Right kidney (tissue), 1 donor: ENCODE results near the gene OSBPL3.
"Not testable (repeated sequence)": the region's sequence is repeated elsewhere in the genome, so short reads cannot be mapped to it uniquely, and the experiment has no call there.

ENCODE experiments used
- DNase-seq: peaks from one replicate; pipeline ENCODE4 v3.0.0-alpha.2; 2016

Gene OSBPL3

GRCh38 chr7:24825931-24826661, 153.9 kb downstream of the OSBPL3 start:
- no peak for DNase-seq

DNA sequence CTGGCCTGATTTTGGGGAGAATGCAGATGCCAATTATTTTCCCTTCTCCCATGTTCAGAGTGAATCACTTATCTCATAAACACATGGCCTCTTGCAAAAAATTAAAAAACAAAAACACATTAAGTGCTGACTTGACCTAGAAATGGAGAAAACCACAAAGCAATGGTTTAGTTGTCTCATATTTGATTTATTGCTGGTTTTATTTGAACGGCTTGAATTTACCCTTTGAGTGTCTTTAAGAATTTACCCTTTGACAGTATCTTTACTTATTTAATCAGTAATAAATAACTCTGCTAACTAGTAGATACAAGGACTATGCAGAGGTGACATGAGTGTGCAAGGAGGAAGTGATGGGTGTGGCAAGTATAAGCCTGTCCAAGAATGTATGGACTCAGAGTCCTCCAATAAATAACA, 154.6 kb downstream of the OSBPL3 start:
- no peak for DNase-seq

- DNase-seq: no peak
Measured at GRCh38 chr7:24824896-24825295, 155.1 kb downstream of the OSBPL3 start.

DNA sequence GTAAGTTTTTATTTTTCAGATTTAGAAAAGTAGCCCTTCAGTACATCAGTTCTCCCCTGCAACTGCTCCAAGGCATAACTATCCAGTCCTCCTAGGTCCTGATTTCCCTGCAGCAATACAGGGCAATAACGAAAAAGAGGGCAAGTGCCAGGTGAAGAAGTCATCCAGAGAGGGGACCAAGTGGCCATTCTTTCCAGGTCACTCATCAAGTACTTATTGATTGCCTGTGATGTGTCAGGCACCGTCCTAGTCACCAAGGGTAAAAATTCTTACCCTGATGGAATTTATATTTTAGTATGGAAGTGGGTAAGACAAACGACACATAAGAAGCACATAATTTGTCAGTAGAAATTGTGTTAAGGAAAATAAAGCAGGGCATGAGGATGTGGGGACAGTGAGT, 155.6 kb downstream of the OSBPL3 start:
- no peak for DNase-seq

DNA sequence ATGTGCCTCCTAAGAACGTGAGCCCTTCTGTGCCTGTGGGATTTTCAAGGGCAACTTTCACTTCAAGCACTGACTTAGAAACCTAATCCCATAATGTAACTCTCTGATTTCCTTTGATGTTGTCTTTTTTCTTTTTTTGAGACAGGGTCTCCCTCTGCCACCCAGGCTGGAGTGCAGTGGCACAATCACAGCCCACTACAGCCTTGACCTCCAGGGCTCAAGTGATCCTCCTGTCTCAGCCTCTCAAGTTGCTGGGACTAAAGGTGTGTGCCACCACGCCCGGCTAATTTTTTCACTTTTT, 158.3 kb downstream of the OSBPL3 start:
- no peak for DNase-seq

DNA sequence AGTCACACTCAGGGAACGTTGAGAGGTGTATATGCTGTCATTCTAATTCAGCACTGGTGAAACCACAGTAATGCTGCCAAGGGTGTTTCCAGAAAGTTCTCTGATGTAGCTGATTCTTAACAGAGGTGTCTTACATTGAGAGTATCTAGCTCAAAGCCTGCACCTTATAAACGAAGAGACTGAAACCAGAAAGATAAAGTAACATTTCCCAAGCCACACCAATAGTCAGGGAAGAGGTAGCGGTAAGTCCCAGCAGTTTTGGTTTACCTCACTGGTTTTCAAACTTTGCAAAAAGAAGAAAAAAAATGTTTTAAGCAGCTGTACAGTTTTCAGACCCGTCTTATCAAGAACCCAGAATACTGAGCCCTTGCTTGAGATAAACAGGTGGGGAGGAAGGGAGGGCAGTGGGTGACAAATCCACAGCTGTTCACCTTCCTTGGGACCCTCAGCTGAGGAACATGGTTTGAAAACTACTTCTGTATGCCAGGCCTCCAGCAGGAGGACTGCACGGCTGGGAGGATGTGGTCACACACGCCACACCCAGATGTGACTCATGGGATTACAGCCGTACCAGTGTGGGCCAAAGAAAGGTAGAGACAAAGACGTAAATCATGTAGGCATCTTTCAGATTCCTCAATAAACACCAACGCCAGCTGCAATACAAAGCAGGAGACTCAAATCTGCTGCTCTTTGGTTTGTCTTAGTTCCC, 158.8 kb downstream of the OSBPL3 start:
- DNase-seq: no peak

GRCh38 chr7:24820730-24821044, 159.3 kb downstream of the OSBPL3 start:
- DNase-seq: no peak

DNA sequence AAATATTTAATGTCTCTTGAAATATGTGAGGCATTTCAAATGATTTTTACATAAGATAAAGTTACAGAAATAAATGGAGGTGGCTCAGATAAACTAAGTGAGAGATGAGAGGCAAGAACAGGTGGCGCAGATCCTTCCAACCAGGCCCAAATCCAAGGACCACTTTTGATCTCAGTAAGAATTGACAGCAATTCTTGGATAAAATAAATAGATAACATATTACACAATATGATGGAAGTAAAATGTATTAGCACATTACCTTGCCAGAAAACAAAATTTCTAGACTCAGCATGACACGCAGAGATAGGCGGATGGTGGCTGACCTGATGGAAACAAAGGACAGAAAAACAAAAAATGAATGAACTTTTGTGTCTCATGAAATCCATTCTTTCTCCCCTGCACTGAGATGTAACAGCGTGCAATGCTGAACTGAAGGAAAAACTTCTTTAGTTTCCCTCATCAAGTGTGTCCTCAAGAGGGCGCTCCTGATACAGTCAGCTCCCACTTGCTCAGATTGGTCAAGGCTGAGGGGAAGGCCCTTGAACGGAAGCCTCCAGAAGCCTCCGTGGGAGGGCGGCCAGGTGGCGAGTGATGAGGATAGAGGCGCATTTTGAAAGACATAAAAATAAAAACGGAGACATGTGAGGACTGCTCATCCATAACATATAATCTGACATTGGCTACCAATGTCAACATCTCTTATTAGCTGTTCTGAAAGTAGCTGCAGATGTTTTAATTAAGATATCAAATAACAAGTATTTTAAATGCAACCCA, 159.9 kb downstream of the OSBPL3 start:
- DNase-seq: peak; percentile 66

GRCh38 chr7:24817339-24817738, 162.6 kb downstream of the OSBPL3 start:
- DNase-seq: no peak

DNA sequence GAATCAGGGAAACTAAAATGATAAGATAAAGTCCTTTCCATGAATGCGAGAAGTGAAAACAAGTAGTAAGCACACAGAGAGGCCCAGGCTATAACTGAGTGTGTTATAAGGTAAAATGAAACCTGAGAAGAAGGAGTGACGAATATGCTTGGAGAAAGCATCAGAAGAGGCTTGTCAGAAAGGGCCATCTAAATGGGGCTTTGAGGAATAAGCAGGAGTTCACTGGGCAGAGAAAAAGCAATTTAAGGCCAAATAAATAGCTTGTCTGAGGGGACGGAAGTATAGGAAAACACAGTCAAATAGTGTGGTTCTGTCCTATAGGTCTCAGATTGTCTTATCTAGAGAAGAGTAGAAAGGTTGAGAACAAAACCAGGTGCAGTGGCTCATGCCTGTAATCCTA, 163.1 kb downstream of the OSBPL3 start:
- DNase-seq: no peak

DNA sequence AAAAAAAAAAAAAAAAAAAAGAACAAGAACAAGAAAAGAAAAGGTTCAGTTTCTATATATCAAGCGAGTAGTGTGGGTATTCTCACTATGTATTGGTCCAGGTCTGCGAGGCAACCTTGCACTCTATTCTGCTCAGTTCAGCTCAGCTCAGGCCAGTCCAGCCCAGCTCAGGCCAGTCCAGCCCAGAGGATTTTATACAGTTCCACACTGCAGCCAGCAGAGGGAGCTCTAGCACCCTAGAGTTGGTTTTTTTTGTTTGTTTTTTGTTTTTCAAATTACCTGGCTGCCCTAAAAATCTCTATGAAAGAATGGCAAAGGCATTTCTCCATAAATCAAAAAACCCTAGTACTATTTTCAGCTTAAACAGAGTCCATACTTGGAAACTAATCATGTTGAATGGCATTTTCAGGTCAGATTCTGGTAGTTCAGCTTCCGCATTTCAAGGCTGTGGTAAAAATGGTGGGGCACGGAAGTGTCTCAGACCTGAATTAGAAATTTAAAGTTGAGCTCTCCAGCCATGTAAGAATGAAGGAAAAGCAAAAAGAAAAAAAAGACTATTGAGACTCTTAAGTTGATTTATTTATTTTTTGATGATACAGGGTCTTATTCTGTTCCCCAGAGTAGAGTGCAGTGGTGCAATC, 167.6 kb downstream of the OSBPL3 start:
- DNase-seq: peak; percentile 53

DNA sequence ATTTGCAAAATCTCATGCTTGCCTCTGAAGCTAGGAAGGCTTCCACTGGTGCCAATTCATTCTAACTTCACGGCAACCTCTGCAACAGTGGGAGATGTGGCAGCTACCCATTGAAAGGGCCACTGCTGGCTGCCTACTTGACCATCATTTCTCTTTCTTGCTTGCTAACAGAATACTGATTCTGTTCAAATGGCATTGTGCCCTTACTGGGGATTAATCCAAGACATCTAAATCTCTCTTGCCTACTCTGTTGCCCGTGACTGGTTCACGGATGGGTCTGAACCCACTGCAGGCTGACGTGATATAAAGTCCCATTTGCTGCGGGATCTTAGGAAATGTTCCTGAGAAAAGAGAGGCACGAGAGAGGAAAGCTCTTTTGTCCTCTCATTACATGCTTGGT, 171.5 kb downstream of the OSBPL3 start:
- DNase-seq: no peak

DNA sequence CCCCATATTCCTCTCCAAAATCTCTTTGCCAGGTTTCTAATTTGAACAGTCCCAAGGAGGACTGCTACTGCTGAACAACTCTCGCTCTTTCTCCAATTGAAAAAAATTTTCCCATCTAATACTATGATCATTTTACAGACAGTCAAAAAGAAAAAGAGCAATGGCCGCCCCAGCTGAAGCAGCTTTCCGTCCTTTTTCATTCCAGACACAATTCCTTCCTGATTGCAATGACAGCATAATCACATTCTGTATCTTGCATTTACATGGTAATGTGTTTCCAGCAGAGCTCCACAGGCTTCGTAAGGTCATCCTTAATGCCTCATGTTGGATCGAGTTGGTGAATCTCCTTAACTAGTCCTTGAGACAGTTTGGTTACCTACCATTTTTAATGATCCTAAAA, 177.7 kb downstream of the OSBPL3 start:
- DNase-seq: no peak

DNA sequence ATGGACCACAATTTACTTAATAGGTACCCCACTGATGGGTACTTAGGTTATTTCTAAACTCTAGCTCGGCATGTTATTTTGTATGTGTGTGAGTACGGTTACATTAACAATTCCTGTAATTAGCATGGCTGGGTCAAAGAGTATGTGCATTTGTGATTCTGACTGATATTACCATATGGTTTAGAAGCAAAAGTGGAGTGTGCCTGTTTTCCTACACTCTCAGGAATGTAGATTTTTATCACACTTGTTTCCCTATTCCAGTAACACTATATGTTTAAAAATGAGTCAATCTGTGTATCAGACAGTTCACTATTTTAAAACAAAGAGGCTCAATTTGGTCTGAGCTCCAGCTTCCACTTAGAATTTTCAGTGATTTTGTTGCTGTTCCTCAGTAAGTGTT, 178.1 kb downstream of the OSBPL3 start:
- no peak for DNase-seq

- DNase-seq: no peak
Measured at GRCh38 chr7:24800667-24801066, 179.3 kb downstream of the OSBPL3 start.

DNA sequence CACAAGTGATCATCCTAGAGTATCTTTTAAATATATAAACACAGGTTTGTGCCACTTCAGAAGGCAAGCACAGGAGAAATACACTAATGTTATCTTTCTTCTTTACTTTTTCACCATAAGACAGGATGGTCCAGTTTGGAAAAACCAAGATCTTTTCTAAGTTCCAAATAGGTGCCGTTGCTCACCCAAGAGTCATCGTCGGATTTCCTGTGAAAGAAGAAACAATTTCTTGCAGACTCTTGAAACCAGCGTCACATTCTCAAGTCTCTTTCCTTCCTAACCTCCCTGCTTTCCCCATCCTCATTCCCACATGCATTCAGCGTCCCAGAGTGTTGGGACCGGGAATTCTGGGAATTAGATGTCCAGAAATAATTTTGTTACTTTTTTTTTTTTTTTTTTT, 179.9 kb downstream of the OSBPL3 start:
- DNase-seq: no peak

- DNase-seq: no peak
Measured at GRCh38 chr7:24799506-24799905, 180.5 kb downstream of the OSBPL3 start.

- DNase-seq: no peak
Measured at GRCh38 chr7:24798261-24798660, 181.7 kb downstream of the OSBPL3 start.

- no peak for DNase-seq
Measured at GRCh38 chr7:24797270-24797669, 182.7 kb downstream of the OSBPL3 start.

- no peak for DNase-seq
Measured at GRCh38 chr7:24795407-24795767, 184.6 kb downstream of the OSBPL3 start.

GRCh38 chr7:24794751-24795406, 185.1 kb downstream of the OSBPL3 start:
- not testable (repeated sequence) for DNase-seq

GRCh38 chr7:24793982-24794648, 185.9 kb downstream of the OSBPL3 start:
- no peak for DNase-seq
